HepG2 (cell line): ENCODE results near the gene ARL16. TPM values are rescaled to one million over a fixed set of nuclear protein-coding genes. Genes with fewer than 3 reads are reported as not detected.

Experiments
- BCL6 ChIP-seq: IDR thresholded peaks from 2 replicates; pipeline ENCODE4 v1.6.1; 2016; ENCODE audit warnings: missing genetic modification reagents, missing compliant biosample characterization
- FOXC1 ChIP-seq: sonication (generic); formaldehyde crosslinking; IDR thresholded peaks from 2 replicates; pipeline ENCODE4 v1.8.0; 2022; ENCODE audit warnings: mild to moderate bottlenecking, missing genetic modification reagents, borderline replicate concordance
- IKZF1 ChIP-seq: fragments of 450-650 bp; IDR thresholded peaks from 2 replicates; pipeline ENCODE4 v1.7.1; 2016
- KDM3A ChIP-seq: IDR thresholded peaks from 2 replicates; pipeline ENCODE4 v1.6.1; 2018; ENCODE audit warnings: low read depth, missing compliant biosample characterization
- MIXL1 ChIP-seq: IDR thresholded peaks from 2 replicates; pipeline ENCODE4 v1.6.1; 2016
- MXD4 ChIP-seq: IDR thresholded peaks from 2 replicates; pipeline ENCODE4 v1.6.1; 2016; ENCODE audit warnings: mild to moderate bottlenecking, missing biosample characterization, missing genetic modification reagents
- NFE2L1 ChIP-seq: sonication (generic); formaldehyde crosslinking; IDR thresholded peaks from 2 replicates; pipeline ENCODE4 v1.4.0; 2020; ENCODE audit warnings: missing genetic modification reagents, mild to moderate bottlenecking, borderline replicate concordance
- NKX3-1 ChIP-seq: sonication (generic); formaldehyde crosslinking; IDR thresholded peaks from 2 replicates; pipeline ENCODE4 v1.5.0; 2020; ENCODE audit warnings: missing genetic modification reagents
- REPIN1 ChIP-seq: sonication (generic); formaldehyde crosslinking; IDR thresholded peaks from 2 replicates; pipeline ENCODE4 v1.8.0; 2022; ENCODE audit warnings: missing genetic modification reagents, low read depth, mild to moderate bottlenecking, borderline replicate concordance
- RFX1 ChIP-seq: fragments of 450-650 bp; IDR thresholded peaks from 2 replicates; pipeline ENCODE4 v1.6.1; 2017
- SMAD3 ChIP-seq: sonication (generic); formaldehyde crosslinking; IDR thresholded peaks from 2 replicates; pipeline ENCODE4 v1.4.0; 2020; ENCODE audit warnings: missing genetic modification reagents
- SMAD9 ChIP-seq: sonication (generic); formaldehyde crosslinking; IDR thresholded peaks from 2 replicates; pipeline ENCODE4 v1.5.1; 2020; ENCODE audit warnings: mild to moderate bottlenecking, missing genetic modification reagents
- SMYD3 ChIP-seq: sonication (generic); formaldehyde crosslinking; IDR thresholded peaks from 2 replicates; pipeline ENCODE4 v1.8.1; 2023; ENCODE audit warnings: mild to moderate bottlenecking, missing genetic modification reagents
- SOX13 ChIP-seq, 3 experiments: fragments of 450-650 bp in 1 of 3; sonication (generic) in 1 of 3; formaldehyde crosslinking in 1 of 3; IDR thresholded peaks in 2 of 3; conservative IDR thresholded peaks in 1 of 3; 2 replicates each; pipeline versions ENCODE4 v1.5.0 to v1.6.1; 2016 to 2020; ENCODE audit warnings: antibody characterized with exemption in 1 of 3, mild to moderate bottlenecking in 1 of 3, missing compliant biosample characterization in 1 of 3, missing genetic modification reagents in 1 of 3, moderate library complexity in 1 of 3
- TAF1 ChIP-seq: sonication (generic); formaldehyde crosslinking; IDR thresholded peaks from 2 replicates; pipeline ENCODE4 v1.4.0; 2020; ENCODE audit warnings: missing genetic modification reagents
- ZBTB33 ChIP-seq: sonication (generic); formaldehyde crosslinking; IDR thresholded peaks from 2 replicates; pipeline ENCODE4 v1.4.0; 2020; ENCODE audit warnings: missing genetic modification reagents
- ZNF326 ChIP-seq: sonication (generic); formaldehyde crosslinking; IDR thresholded peaks from 2 replicates; pipeline ENCODE4 v1.4.0; 2020; ENCODE audit warnings: missing genetic modification reagents, borderline replicate concordance
- ZNF329 ChIP-seq: sonication (generic); formaldehyde crosslinking; IDR thresholded peaks from 2 replicates; pipeline ENCODE4 v1.9.0; 2021; ENCODE audit warnings: low read depth, mild to moderate bottlenecking, missing genetic modification reagents
- ZNF350 ChIP-seq: sonication (generic); formaldehyde crosslinking; IDR thresholded peaks from 2 replicates; pipeline ENCODE4 v1.4.0; 2020; ENCODE audit warnings: mild to moderate bottlenecking, low read depth, missing genetic modification reagents, borderline replicate concordance
- ZNF382 ChIP-seq: sonication (generic); formaldehyde crosslinking; IDR thresholded peaks from 2 replicates; pipeline ENCODE4 v1.5.0; 2020; ENCODE audit warnings: missing genetic modification reagents, mild to moderate bottlenecking, borderline replicate concordance
- ZNF383 ChIP-seq: sonication (generic); formaldehyde crosslinking; IDR thresholded peaks from 2 replicates; pipeline ENCODE4 v1.4.0; 2020; ENCODE audit warnings: missing genetic modification reagents, mild to moderate bottlenecking, borderline replicate concordance
- ZNF510 ChIP-seq: sonication (generic); formaldehyde crosslinking; IDR thresholded peaks from 2 replicates; pipeline ENCODE4 v1.4.0; 2020; ENCODE audit warnings: low read depth, mild to moderate bottlenecking, missing genetic modification reagents
- ZNF660 ChIP-seq: sonication (generic); formaldehyde crosslinking; IDR thresholded peaks from 2 replicates; pipeline ENCODE4 v1.5.1; 2020; ENCODE audit warnings: mild to moderate bottlenecking, low read depth, missing genetic modification reagents, borderline replicate concordance
- ZNF691 ChIP-seq: sonication (generic); formaldehyde crosslinking; IDR thresholded peaks from 2 replicates; pipeline ENCODE4 v1.4.0; 2020; ENCODE audit warnings: missing genetic modification reagents, low read depth, mild to moderate bottlenecking, borderline replicate concordance
- polyA plus RNA-seq, 8 experiments: library from polyadenylated mRNA; depleted of rRNA in 3 of 8; stranded (reverse) in 7 of 8; unstranded in 1 of 8; fragments of >200 nt; fragmentation: Illumina TruSeq in 4 of 8; extraction: Trizol in 4 of 8; gene quantifications; 2 replicates each; pipeline versions ENCODE4 v1.2.1 to v1.2.3, GENCODE V29; 2011 to 2016; ENCODE audit warnings: low read depth in 4 of 8, missing spikeins in 1 of 8, mixed read lengths in 1 of 8; ENCODE audit not compliant: insufficient read depth in 1 of 8
- total RNA-seq, 5 experiments: library from RNA; depleted of rRNA; stranded (reverse); fragments of >200 nt; fragmentation: Illumina TruSeq; extraction: Trizol; gene quantifications; 2 replicates each; pipeline ENCODE4 v1.2.3, GENCODE V29; 2016; ENCODE audit warnings: low read depth in 1 of 5
- TF ChIP-seq, protein P1 (sequence below): sonication (generic); formaldehyde crosslinking; conservative IDR thresholded peaks from 2 replicates; pipeline ENCODE4 v1.4.0; 2020; ENCODE audit warnings: mild to moderate bottlenecking, missing genetic modification reagents, moderate library complexity

Gene ARL16
- total and polyA plus RNA-seq, 2 of the 13 experiments (the other 11 are each of a cell fraction or from before 2014, with no cell fraction given): 20.8 to 30.8 TPM

GRCh38 chr17:81655378-81656117 is 28.0 kb downstream of the ARL16 start (continued):
- no peak for TF ChIP-seq ZNF660 (CRISPR knock-in tag)
- no peak for TF ChIP-seq ZNF326 (CRISPR knock-in tag)
- no peak for TF ChIP-seq ZNF382 (CRISPR knock-in tag)
- 0 out of 2 replicates have a peak, but pooled peaks have one; percentile 40 for TF ChIP-seq KDM3A (CRISPR knock-in tag)
- no peak for TF ChIP-seq SOX13 (IDR thresholded peaks at IDR 0.05)
- peak in 1 of 2 experiments; percentile 13; a peak in 1 of 4 replicates for TF ChIP-seq SOX13 (CRISPR knock-in tag; conservative IDR thresholded peaks at IDR 0.05 in 1 of 2, IDR thresholded peaks at IDR 0.05 in 1 of 2)
- TF ChIP-seq, protein P1, sequence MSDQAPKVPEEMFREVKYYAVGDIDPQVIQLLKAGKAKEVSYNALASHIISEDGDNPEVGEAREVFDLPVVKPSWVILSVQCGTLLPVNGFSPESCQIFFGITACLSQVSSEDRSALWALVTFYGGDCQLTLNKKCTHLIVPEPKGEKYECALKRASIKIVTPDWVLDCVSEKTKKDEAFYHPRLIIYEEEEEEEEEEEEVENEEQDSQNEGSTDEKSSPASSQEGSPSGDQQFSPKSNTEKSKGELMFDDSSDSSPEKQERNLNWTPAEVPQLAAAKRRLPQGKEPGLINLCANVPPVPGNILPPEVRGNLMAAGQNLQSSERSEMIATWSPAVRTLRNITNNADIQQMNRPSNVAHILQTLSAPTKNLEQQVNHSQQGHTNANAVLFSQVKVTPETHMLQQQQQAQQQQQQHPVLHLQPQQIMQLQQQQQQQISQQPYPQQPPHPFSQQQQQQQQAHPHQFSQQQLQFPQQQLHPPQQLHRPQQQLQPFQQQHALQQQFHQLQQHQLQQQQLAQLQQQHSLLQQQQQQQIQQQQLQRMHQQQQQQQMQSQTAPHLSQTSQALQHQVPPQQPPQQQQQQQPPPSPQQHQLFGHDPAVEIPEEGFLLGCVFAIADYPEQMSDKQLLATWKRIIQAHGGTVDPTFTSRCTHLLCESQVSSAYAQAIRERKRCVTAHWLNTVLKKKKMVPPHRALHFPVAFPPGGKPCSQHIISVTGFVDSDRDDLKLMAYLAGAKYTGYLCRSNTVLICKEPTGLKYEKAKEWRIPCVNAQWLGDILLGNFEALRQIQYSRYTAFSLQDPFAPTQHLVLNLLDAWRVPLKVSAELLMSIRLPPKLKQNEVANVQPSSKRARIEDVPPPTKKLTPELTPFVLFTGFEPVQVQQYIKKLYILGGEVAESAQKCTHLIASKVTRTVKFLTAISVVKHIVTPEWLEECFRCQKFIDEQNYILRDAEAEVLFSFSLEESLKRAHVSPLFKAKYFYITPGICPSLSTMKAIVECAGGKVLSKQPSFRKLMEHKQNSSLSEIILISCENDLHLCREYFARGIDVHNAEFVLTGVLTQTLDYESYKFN (CRISPR knock-in tag): peak; percentile 48; the same call in 1 of the 2 replicates
- TF ChIP-seq ZNF691: 0 out of 2 replicates have a peak, but pooled peaks have one; percentile 57
- TF ChIP-seq MIXL1 (CRISPR knock-in tag): peak; percentile 93
- TF ChIP-seq SMAD9 (CRISPR knock-in tag): no peak
- TF ChIP-seq BCL6 (CRISPR knock-in tag): peak; percentile 25; the same call in 1 of the 2 replicates
- TF ChIP-seq ZNF329 (CRISPR knock-in tag): no peak
- no peak for TF ChIP-seq NFE2L1 (CRISPR knock-in tag)
- TF ChIP-seq TAF1 (CRISPR knock-in tag): no peak
- TF ChIP-seq ZNF350 (CRISPR knock-in tag): no peak
- no peak for TF ChIP-seq RFX1
- TF ChIP-seq REPIN1 (CRISPR knock-in tag): no peak
- TF ChIP-seq ZNF383 (CRISPR knock-in tag): no peak
- no peak for TF ChIP-seq ZBTB33
- TF ChIP-seq MXD4: peak; percentile 65
- TF ChIP-seq SMAD3 (CRISPR knock-in tag): 0 out of 2 replicates have a peak, but pooled peaks have one; percentile 24
- no peak for TF ChIP-seq IKZF1
- no peak for TF ChIP-seq SMYD3 (CRISPR knock-in tag)
- TF ChIP-seq FOXC1: no peak
- no peak for TF ChIP-seq NKX3-1 (CRISPR knock-in tag)
- peak; percentile 73; the same call in 1 of the 2 replicates for TF ChIP-seq ZNF510 (CRISPR knock-in tag)
